Glutamatergic neuron (in vitro differentiated cells): ENCODE measurements around the gene LGI4. TPM values are rescaled to one million over a fixed set of nuclear protein-coding genes. Genes with fewer than 3 reads are reported as not detected.

ENCODE experiments used
- DNase-seq: peaks from one replicate; pipeline ENCODE4 v3.0.0; 2022
- H3K27ac Mint-ChIP-seq: one replicate; pipeline ENCODE4 v1.8.0; 2020; ENCODE audit warnings: mild to moderate bottlenecking, mixed read lengths, inconsistent platforms; ENCODE audit not compliant: unreplicated experiment
- H3K27me3 Mint-ChIP-seq: one replicate; pipeline ENCODE4 v1.8.0; 2020; ENCODE audit warnings: mild to moderate bottlenecking, moderate library complexity, mixed read lengths, inconsistent platforms; ENCODE audit not compliant: unreplicated experiment
- H3K36me3 Mint-ChIP-seq: one replicate; pipeline ENCODE4 v1.8.0; 2020; ENCODE audit warnings: mild to moderate bottlenecking, mixed read lengths, inconsistent platforms; ENCODE audit not compliant: unreplicated experiment
- H3K4me1 Mint-ChIP-seq: one replicate; pipeline ENCODE4 v1.8.0; 2020; ENCODE audit warnings: mild to moderate bottlenecking, low read depth, mixed read lengths, inconsistent platforms; ENCODE audit not compliant: unreplicated experiment
- H3K4me3 Mint-ChIP-seq: one replicate; pipeline ENCODE4 v1.8.0; 2020; ENCODE audit warnings: mild to moderate bottlenecking, mixed read lengths, inconsistent platforms; ENCODE audit not compliant: unreplicated experiment
- H3K9me3 Mint-ChIP-seq: one replicate; pipeline ENCODE4 v1.8.0; 2020; ENCODE audit warnings: mild to moderate bottlenecking, moderate library complexity, mixed read lengths, inconsistent platforms; ENCODE audit not compliant: unreplicated experiment
- CTCF ChIP-seq: fragments of 200-600 bp; sonication (generic); IDR thresholded peaks from one replicate; pipeline ENCODE4 v1.5.0; 2021; ENCODE audit not compliant: partially characterized antibody, unreplicated experiment
- total RNA-seq: library from RNA; stranded (reverse); fragmentation: NEBNext Ultra II Directional; extraction: Animal tissue kit (Norgen Biotek cat#: 25700); gene quantifications from one replicate; pipeline ENCODE4 v1.2.1, GENCODE V29; 2021; ENCODE audit not compliant: unreplicated experiment

The LGI4 gene
- total RNA-seq, 1 donor from 2014 or later = 14.4 TPM

- no peaks in the 10 kb centered on the region for H3K4me1 Mint-ChIP-seq
- no peak for DNase-seq
- H3K9me3 Mint-ChIP-seq = peaks cover 2% of the 10 kb centered on the region
- no peak overlapping the region for H3K27ac Mint-ChIP-seq
- H3K36me3 Mint-ChIP-seq = peaks cover 15% of the 10 kb centered on the region
- no peak for TF ChIP-seq CTCF
- peaks cover 3% of the 10 kb centered on the region for H3K27me3 Mint-ChIP-seq
- no peak overlapping the region for H3K4me3 Mint-ChIP-seq
Observed at GRCh38 chr19:35169221-35169995, 34.5 kb upstream of the LGI4 start.

GRCh38 chr19:35168196-35168595, 33.3 kb upstream of the LGI4 start:
- Mint-ChIP-seq H3K27ac (no peak overlapping the region), H3K9me3 (peaks cover 2% of the 10 kb centered on the region), H3K4me1 (no peaks in the 10 kb centered on the region), H3K27me3 (peaks cover 3% of the 10 kb centered on the region), H3K4me3 (no peak overlapping the region), H3K36me3 (peaks cover 15% of the 10 kb centered on the region)
- no peak for DNase-seq
- TF ChIP-seq CTCF = no peak

- Mint-ChIP-seq H3K4me1 (no peaks in the 10 kb centered on the region), H3K4me3 (no peak overlapping the region), H3K36me3 (peaks cover 15% of the 10 kb centered on the region), H3K27me3 (peaks cover 3% of the 10 kb centered on the region), H3K27ac (no peak overlapping the region), H3K9me3 (peaks cover 2% of the 10 kb centered on the region)
- no peak for DNase-seq
- TF ChIP-seq CTCF = no peak
Observed at GRCh38 chr19:35167251-35168119, 32.6 kb upstream of the LGI4 start.

GRCh38 chr19:35166100-35167063, 31.5 kb upstream of the LGI4 start:
- Mint-ChIP-seq H3K27me3 (peaks cover 3% of the 10 kb centered on the region), H3K9me3 (peaks cover 2% of the 10 kb centered on the region), H3K4me3 (no peak overlapping the region), H3K27ac (no peak overlapping the region), H3K36me3 (peaks cover 19% of the 10 kb centered on the region), H3K4me1 (no peaks in the 10 kb centered on the region)
- no peak for DNase-seq
- TF ChIP-seq CTCF = no peak
